GM12878 (cell line): ENCODE results near the gene ASGR2. TPM values are rescaled to one million over a fixed set of nuclear protein-coding genes. Genes with fewer than 3 reads are reported as not detected.

Source experiments
- ATAC-seq: fragments of 200-7000 bp; cut with Tn5 transposase; 3 replicates; pipeline ENCODE4 v1.9.1; 2020; ENCODE audit warnings: mild to moderate bottlenecking, moderate library complexity
- BruUV-seq: library from RNA; stranded (reverse); fragments of 400-500 nt; replicated peaks from 2 replicates; lab custom pipeline; 2021; lab: Mats Ljungman, UMichigan
- CTCF ChIA-PET: fragments of 300-600 bp; sonication (Branson Sonifier 250); formaldehyde crosslinking; extraction: SDS; loops from one replicate; lab custom pipeline; 2021; ENCODE audit warnings: inconsistent platforms; lab: Yijun Ruan, JAX
- POLR2A ChIA-PET: fragments of 350-600 bp; formaldehyde crosslinking; extraction: SDS; loops from one replicate; lab custom pipeline; 2021; ENCODE audit warnings: inconsistent platforms; lab: Charles Lee
- RAD21 ChIA-PET: fragments of 300-600 bp; sonication (Branson Sonifier 250); formaldehyde crosslinking; loops from one replicate; lab custom pipeline; 2023; ENCODE audit warnings: antibody characterized with exemption; ENCODE audit not compliant: unreplicated experiment; lab: Charles Lee
- SMC1A ChIA-PET: fragments of 300-600 bp; sonication (Branson Sonifier 250); formaldehyde crosslinking; loops from one replicate; lab custom pipeline; 2023; ENCODE audit not compliant: unreplicated experiment, uncharacterized antibody; lab: Charles Lee
- DNase-seq: peaks from one replicate; pipeline ENCODE4 v3.0.0-alpha.2; 2011; ENCODE audit warnings: low read depth, low spot score
- FAIRE-seq: peaks from 3 replicates; lab custom pipeline; 2011; peaks lifted over from hg19 to GRCh38; lab: Jason Lieb, UNC
- H2AFZ ChIP-seq: 2 replicates; pipeline ENCODE4 v1.6.0; 2011; ENCODE audit warnings: low read depth, low read length, control low read depth; ENCODE audit not compliant: control insufficient read depth
- H3K27ac ChIP-seq: 2 replicates; pipeline ENCODE4 v1.5.1; 2011; ENCODE audit warnings: control low read depth; ENCODE audit not compliant: control insufficient read depth, insufficient read depth
- H3K27me3 ChIP-seq, 2 experiments: replicated peaks in 1 of 2; 2 replicates each; pipeline versions ENCODE4 v1.6.0 to v1.6.1; 2011; ENCODE audit warnings: low read length in 1 of 2; ENCODE audit not compliant: control insufficient read depth in 2 of 2, insufficient read depth in 2 of 2
- H3K36me3 ChIP-seq, 2 experiments: 2 replicates each; pipeline ENCODE4 v1.5.1; 2011; ENCODE audit warnings: low read length in 1 of 2; ENCODE audit not compliant: control insufficient read depth in 2 of 2, insufficient read depth in 2 of 2
- H3K4me1 ChIP-seq: 2 replicates; pipeline ENCODE4 v1.6.1; 2011; ENCODE audit warnings: mild to moderate bottlenecking, low read length, moderate library complexity, mixed read lengths; ENCODE audit not compliant: control insufficient read depth, insufficient read depth
- H3K4me2 ChIP-seq: 2 replicates; pipeline ENCODE4 v1.6.0; 2011; ENCODE audit warnings: control low read depth; ENCODE audit not compliant: control insufficient read depth, insufficient read depth
- H3K4me3 ChIP-seq: fragments of 200-600 bp; sonication (generic); 2 replicates; pipeline ENCODE4 v1.5.1; 2016
- H3K79me2 ChIP-seq: 2 replicates; pipeline ENCODE4 v1.6.0; 2011; ENCODE audit warnings: low read length; ENCODE audit not compliant: control insufficient read depth, insufficient read depth
- H3K9ac ChIP-seq: 2 replicates; pipeline ENCODE4 v1.8.0; 2011; ENCODE audit warnings: low read length, control low read depth, mixed read lengths; ENCODE audit not compliant: control insufficient read depth, insufficient read depth
- H3K9me3 ChIP-seq: replicated peaks from 3 replicates; pipeline ENCODE4 v1.5.1; 2011; ENCODE audit warnings: mild to moderate bottlenecking, low read length; ENCODE audit not compliant: control insufficient read depth, insufficient read depth
- H4K20me1 ChIP-seq: 2 replicates; pipeline ENCODE4 v1.6.0; 2011; ENCODE audit not compliant: control insufficient read depth, insufficient read depth
- KLF5 ChIP-seq: fragments of 450-650 bp; IDR thresholded peaks from 2 replicates; pipeline ENCODE4 v1.6.1; 2014; ENCODE audit warnings: mild to moderate bottlenecking; ENCODE audit not compliant: partially characterized antibody
- NBN ChIP-seq: fragments of 450-650 bp; IDR thresholded peaks from 2 replicates; pipeline ENCODE4 v1.6.1; 2016
- NFYB ChIP-seq: IDR thresholded peaks from 2 replicates; pipeline ENCODE4 v1.6.1; 2011; ENCODE audit warnings: low read depth, mild to moderate bottlenecking, low read length, improper control_type of control experiment, moderate library complexity; ENCODE audit not compliant: insufficient read depth
- SPI1 ChIP-seq: IDR thresholded peaks from 2 replicates; pipeline ENCODE4 v1.6.1; 2011; ENCODE audit warnings: low read depth, mild to moderate bottlenecking, low read length, moderate library complexity, borderline replicate concordance; ENCODE audit not compliant: insufficient read depth
- WGBS: methylation state at CpG from one replicate; pipeline ENCODE4 v1.1.6; 2016; ENCODE audit warnings: low lambda C conversion rate; ENCODE audit not compliant: insufficient replicate concordance, insufficient coverage; ENCODE audit errors: missing lambda C conversion rate; 5-methylcytosine and 5-hydroxymethylcytosine counted together
- in situ Hi-C: fragments of 300-500 bp; cut with MboI; formaldehyde crosslinking; loops from 9 replicates; pipeline ENCODE4 v1.14.3; 2018; ENCODE audit warnings: mixed read lengths
- intact Hi-C: fragments of 100-400 bp; cut with micrococcal nuclease; formaldehyde crosslinking; loops from one replicate; pipeline ENCODE4 v1.14.2; 2022; ENCODE audit not compliant: unreplicated experiment
- polyA plus RNA-seq, 11 experiments: library from polyadenylated mRNA; depleted of rRNA in 4 of 11; unstranded in 6 of 11; stranded (reverse) in 5 of 11; fragments of >200 nt; fragmentation: Nextera tagmentation in 4 of 11; fragmentation: Illumina TruSeq in 1 of 11; extraction: Ambion mirVana in 4 of 11; extraction: Trizol in 1 of 11; gene quantifications; 1 replicate in 1 of 11; 2 replicates in 10 of 11; pipeline versions ENCODE4 v1.2.1 to v1.2.3, GENCODE V29; 2011 to 2016; ENCODE audit warnings: inconsistent platforms in 2 of 11, missing spikeins in 2 of 11, low read depth in 1 of 11
- total RNA-seq, 4 experiments: library from RNA; depleted of rRNA in 3 of 4; stranded (reverse); fragments of >200 nt in 3 of 4; fragmentation: Illumina TruSeq in 1 of 4; extraction: Trizol in 1 of 4; gene quantifications; 2 replicates each; pipeline versions ENCODE4 v1.2.1 to v1.2.3, GENCODE V29; 2013 to 2021

Gene ASGR2
- total and polyA plus RNA-seq, 10 of the 15 experiments (the other 5 are each of a cell fraction or from before 2014, with no cell fraction given), result not detected

DNA sequence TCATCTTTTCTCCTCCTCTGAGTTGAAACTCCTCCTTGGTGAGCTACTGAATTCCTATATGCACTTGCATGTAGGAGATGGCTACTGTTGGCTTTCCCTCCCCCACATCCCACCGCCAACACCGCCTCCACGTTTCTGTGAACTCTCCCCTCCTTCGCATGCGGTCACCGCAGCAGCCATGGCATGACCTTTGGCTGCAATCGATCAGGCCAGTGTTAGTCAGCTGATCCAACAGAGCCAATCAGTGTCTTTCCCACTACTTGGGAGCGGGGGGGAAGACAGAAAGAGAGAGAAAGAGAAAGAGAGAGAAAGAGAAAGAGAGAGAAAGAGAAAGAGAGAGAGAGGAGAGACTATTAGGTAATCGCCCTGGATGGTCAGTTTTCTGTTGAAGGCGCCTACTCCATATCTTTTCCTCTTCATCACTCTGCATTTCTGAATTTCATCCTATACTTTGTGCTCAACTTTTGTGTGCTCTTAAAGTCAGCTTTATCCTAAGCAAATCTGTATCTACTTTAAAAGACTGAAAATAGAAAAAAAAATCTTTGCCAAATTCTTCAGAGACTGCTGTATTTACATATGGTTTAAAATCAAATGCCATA, 41.8 kb upstream of the ASGR2 start:
- no TSS peak for BruUV-seq
- ChIA-PET RAD21 (no interaction called here), SMC1A (interaction anchor here (0.6 kb wide), 1 partner anchor 58 kb away, joined by 4 read pairs; no protein-coding TSS in a partner anchor), POLR2A (no interaction called here), CTCF (interaction anchor here (1.8 kb wide), 1 partner anchor 20 kb away, joined by 6 read pairs; no protein-coding TSS in a partner anchor)
- WGBS, result 64% methylated on average over 10 of the region's 10 CpGs
- ATAC-seq (no peak), FAIRE-seq (no peak), DNase-seq (no peak)
- no peak overlapping the region for H3K4me3 ChIP-seq
- no peak overlapping the region for H2AFZ ChIP-seq
- no peaks in the 10 kb centered on the region for H3K36me3 ChIP-seq
- H3K79me2 ChIP-seq, result no peaks in the 10 kb centered on the region
- no peaks in the 10 kb centered on the region for H3K9me3 ChIP-seq
- no peaks in the 10 kb centered on the region for H3K4me1 ChIP-seq
- no peak overlapping the region for H3K9ac ChIP-seq
- intact Hi-C loops (no loop called here), in situ Hi-C loops (no loop called here)
- TF ChIP-seq KLF5, result no peak
- TF ChIP-seq NFYB, result 0 out of 2 replicates have a peak, but pooled peaks have one; percentile 8
- no peak overlapping the region for H3K27ac ChIP-seq
- H4K20me1 ChIP-seq, result no peaks in the 10 kb centered on the region
- H3K4me2 ChIP-seq, result no peak overlapping the region
- H3K27me3 ChIP-seq, result no peaks in the 10 kb centered on the region; a peak in 2 of 4 replicates

DNA sequence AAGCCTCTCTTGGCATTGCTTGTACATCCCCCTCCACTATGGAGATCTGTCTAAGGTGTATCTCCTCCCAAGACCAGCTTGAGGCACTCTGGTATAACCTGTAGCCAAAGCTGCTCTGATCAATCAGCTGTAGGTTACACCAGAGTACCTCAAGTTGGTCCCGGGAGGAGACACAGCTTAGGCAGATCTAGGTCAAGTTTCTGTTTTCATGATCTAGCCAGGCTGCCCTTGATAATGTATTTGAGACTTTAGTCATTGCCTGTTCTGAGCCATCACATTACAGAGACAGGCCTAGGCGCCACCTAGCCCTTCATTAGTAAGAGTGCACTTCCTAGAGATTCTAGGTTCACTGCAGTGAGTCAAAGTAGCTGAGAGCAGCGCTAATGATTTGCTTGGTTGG, 33.1 kb upstream of the ASGR2 start:
- Histone ChIP-seq H3K27ac (no peak overlapping the region), H2AFZ (no peak overlapping the region), H3K36me3 (no peaks in the 10 kb centered on the region), H3K4me3 (no peak overlapping the region), H3K4me1 (no peaks in the 10 kb centered on the region), H3K9me3 (no peaks in the 10 kb centered on the region), H3K9ac (no peak overlapping the region), H3K4me2 (no peak overlapping the region), H3K79me2 (no peaks in the 10 kb centered on the region), H3K27me3 (no peaks in the 10 kb centered on the region), H4K20me1 (no peaks in the 10 kb centered on the region)
- no peak for DNase-seq
- TF ChIP-seq SPI1, result no peak
- TF ChIP-seq NBN, result no peak
- 15% methylated on average over 3 of the region's 3 CpGs for WGBS
- no TSS peak for BruUV-seq
- in situ Hi-C loops (no loop called here), intact Hi-C loops (no loop called here)
- ATAC-seq, result peak; percentile 41
- ChIA-PET POLR2A (interaction anchor here (0.5 to 0.6 kb wide), 2 partner anchors 50 to 369 kb away, joined by 3 read pairs; no protein-coding TSS in a partner anchor), SMC1A (interaction anchor here (0.7 kb wide), 1 partner anchor 10 kb away, joined by 3 read pairs; no protein-coding TSS in a partner anchor), RAD21 (no interaction called here), CTCF (interaction anchor here (0.9 to 1.3 kb wide), 2 partner anchors 11 to 102 kb away, joined by 3 to 4 read pairs; no protein-coding TSS in a partner anchor)
- no peak for FAIRE-seq
